Fibroblast of lung (primary cell): Measurements from ENCODE around the gene FKBP15.

ENCODE experiments used
- CTCF ChIP-seq, 2 donors: IDR thresholded peaks in 1 of 2; conservative IDR thresholded peaks in 1 of 2; 1 replicate in 1 of 2; 2 replicates in 1 of 2; pipeline ENCODE4 v1.5.1; 2011 to 2012; ENCODE audit warnings: low read length in 2 of 2, control low read depth in 1 of 2, inconsistent platforms in 1 of 2, low read depth in 1 of 2, mild to moderate bottlenecking in 1 of 2
- EZH2 ChIP-seq: IDR thresholded peaks from 2 replicates; pipeline ENCODE4 v1.5.1; 2012; ENCODE audit warnings: low read length, control low read depth, mild to moderate bottlenecking; ENCODE audit errors: missing control alignments

- no peak for TF ChIP-seq CTCF (conservative IDR thresholded peaks at IDR 0.05 in 1 of 2, IDR thresholded peaks at IDR 0.05 in 1 of 2; ENCODE audit: low read depth in 1 of 2, low read length in 2 of 2)
- no peak for TF ChIP-seq EZH2
Observed at GRCh38 chr9:113184539-113184938, 36.5 kb downstream of the FKBP15 start.
